ENCODE measurements around the gene ZC3H14.

DNA sequence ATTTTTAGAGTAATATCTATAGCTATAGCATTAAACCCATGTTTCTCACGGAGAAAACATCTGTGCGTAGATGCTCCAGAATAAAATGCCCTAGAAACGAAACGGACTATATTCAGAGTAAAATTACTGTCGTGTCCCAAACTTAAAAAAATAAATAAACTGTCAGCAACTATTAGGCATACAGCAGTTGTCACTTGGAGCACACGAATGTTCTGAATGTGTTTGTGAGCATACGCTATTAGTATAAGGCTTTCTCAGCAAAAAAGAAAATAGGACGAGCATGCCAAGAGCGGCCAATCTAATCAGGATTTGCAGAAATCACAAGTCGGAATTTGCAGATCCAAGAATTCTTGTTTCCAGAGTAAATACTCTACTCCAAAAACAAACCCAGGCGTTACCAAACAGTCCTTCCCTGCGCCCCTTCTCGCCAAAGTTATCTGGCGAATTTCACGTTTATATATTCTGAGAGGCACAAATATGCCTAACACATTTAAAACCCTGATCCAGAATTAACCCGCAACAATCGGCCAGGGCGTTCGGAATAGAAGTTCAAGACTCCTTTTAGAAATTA, 8.9 kb upstream of the ZC3H14 start:
- TF ChIP-seq CTCF (IDR thresholded peaks at IDR 0.05) (no peak), POLR2A (IDR thresholded peaks at IDR 0.05) (no peak)

All from heart left ventricle (tissue), 13 donors.